ENCODE data around the gene ADCY9.
"Not testable (repeated sequence)": the region's sequence is repeated elsewhere in the genome, so short reads cannot be mapped to it uniquely, and the experiment has no call there.

ADCY9 gene

DNA sequence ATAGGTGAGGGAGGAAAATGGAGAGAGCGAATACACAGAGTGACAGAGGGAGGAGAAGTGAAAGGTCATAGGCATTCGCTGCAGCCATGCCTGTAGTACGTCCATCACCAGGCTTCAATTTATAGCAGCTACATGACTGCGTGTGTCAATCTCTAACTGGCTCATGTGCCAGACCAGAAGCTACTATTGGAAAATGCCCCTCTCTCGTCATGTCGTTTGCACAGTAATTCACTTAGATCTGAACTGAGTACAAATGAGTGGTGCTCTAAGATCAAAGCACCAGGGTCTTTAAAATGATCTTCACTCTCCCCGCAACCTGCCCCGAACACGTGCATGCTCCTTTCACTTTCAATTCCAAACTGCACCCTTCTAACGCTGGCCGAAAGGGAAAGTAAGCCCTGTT, 51.3 kb downstream of the ADCY9 start:
- no peak for DNase-seq

GRCh38 chr16:4062212-4062802, 53.9 kb downstream of the ADCY9 start:
- no peak for DNase-seq

DNA sequence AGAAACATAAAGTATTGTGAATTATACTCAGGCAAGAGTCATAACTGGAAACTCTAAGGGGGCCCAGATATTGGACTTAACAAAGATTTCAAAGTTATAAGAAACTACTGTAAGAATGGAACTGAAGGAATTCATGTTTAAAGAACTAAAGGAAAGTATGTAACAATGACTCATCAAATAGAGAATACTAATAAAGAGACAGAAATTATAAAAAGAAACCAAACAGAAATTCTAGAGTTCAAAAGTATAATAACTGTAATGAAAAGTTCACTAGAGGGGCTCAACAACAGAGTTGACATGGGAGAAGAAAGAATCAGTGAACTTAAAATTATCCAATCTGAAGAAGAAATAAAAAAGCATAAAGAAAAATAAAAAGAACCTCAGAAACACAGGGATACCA, 55.4 kb downstream of the ADCY9 start:
- DNase-seq = no peak

DNA sequence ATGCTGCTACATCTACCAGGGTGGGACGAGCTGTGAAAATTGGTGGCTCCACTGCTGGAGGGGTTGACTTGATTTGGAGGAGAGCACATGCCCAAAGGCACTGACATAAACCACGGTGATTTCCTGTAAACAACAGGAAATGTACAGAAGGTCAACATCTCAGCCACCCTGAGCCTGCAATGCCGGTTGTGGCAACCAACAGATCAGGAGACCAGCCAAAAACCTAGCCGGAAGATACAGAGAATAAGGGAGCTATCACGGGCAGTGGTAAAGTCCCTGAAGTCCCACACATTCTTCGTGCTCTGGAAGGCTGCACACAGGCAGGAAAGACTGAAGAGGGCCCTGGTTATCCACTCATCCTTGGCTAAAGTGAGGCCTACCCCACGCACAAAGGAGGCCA, 56.2 kb downstream of the ADCY9 start:
- no peak for DNase-seq

- no peak for DNase-seq
Measured at GRCh38 chr16:4058386-4058785, 57.9 kb downstream of the ADCY9 start.

- DNase-seq = no peak
Measured at GRCh38 chr16:4057439-4057877, 58.8 kb downstream of the ADCY9 start.

DNA sequence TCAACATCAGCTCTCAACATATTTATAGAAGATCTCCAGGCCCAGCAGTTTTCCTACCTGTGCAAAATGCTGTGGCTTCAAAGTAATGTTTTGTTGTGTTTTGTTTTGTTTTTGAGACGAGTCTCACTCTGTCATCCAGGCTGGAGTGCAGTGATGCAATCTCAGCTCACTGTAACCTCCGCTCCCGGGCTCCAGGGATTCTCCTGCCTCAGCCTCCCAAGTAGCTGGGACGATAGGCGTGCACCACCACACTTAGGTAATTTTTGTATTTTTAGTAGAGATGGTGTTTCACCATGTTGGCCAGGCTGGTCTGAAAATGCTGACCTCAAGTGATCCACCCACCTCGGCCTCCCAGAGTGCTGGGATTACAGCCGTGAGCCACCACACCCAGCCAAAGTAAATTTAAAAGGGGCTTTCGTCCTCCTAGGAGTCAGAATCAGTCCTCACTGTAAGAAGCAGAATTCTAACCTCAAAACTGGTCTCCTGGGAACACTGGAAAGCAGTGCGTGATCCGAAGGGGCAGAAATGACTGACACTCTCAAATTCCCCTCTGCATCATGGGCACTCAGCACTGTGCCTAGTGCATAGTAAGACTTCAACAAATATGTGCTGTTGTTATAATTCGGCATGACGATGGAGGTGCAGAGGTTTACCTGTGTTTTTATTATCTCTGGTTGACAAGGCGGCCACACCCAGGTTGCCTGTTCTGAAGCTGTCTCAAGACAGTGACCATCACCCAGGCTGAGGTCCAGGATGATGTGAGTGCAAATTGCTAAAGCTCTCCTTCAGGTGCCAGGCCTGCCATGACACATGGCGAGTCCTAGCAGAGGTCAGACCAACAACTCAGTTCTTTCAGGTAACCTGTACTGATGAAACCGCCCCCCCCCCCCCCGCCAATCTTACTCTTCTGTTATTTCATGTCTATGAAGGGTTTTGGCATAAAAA, 59.8 kb downstream of the ADCY9 start:
- no peak for DNase-seq

- no peak for DNase-seq
Measured at GRCh38 chr16:4055748-4056147, 60.5 kb downstream of the ADCY9 start.

DNA sequence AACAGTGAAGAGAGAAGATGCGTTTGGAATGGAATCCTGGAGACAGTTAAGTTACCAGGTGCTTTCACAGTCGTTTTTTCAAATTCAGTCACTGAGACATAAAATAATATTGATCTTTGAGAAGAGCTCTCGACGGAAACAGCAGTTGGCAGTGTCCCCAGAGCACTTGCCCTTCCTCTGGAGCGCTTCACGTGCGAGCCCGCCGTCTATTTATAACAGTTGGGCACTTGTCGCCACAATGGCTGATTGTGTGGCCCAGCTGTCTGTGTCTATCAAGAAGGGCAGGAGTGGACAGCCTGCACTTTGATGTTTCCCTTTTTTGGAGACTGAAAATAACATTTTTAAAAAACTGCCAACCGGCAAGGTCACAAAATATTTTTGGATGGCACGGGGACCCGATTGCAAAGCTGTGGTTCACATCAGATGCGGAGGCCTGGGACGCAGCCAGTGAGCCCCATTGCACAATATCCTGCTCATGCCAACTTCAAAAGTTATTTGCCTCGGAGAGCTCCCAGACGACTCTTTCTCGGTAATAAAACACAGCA, 62.9 kb downstream of the ADCY9 start:
- no peak for DNase-seq

- no peak for DNase-seq
Measured at GRCh38 chr16:4052801-4053293, 63.4 kb downstream of the ADCY9 start.

DNA sequence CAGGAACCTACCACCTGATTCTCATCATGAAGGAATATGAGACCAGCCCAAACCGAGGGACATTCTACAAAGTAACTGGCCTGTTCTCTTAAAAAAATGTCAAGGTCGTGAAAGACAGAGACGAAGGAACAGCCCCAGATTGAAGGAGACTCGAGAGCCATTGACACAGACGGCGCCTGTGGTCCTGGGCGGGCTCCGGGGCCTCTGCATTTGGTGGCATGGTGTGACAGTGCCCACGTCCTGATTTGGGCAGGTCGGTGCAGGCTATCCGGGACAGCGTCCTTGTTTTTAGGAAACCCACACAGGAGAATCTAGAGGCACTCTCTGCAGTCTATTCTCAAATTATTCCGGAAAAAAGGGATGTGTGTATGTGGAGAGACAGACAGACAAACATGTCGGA, 64.1 kb downstream of the ADCY9 start:
- DNase-seq = no peak

DNA sequence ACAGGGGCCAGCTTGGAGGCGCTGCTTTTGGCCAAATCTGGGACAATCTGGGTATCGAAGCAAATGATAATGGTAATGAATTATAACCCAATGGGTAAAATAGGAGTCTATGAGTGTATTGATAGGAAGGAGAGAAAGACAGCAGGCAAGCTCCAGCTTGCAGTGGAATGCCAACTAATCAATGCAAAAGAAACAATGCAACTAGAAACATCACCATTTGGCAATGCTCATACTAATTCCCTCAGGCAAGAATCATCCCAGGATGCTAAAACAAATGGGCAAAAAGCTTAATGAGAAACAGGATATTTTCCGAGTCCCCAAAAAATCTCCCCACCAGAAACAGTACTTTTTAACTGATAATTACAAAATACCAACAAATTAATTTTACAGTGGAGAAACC, 64.7 kb downstream of the ADCY9 start:
- DNase-seq = no peak

GRCh38 chr16:4049031-4049430, 67.2 kb downstream of the ADCY9 start:
- DNase-seq = no peak

GRCh38 chr16:4048481-4048880, 67.8 kb downstream of the ADCY9 start:
- no peak for DNase-seq

DNA sequence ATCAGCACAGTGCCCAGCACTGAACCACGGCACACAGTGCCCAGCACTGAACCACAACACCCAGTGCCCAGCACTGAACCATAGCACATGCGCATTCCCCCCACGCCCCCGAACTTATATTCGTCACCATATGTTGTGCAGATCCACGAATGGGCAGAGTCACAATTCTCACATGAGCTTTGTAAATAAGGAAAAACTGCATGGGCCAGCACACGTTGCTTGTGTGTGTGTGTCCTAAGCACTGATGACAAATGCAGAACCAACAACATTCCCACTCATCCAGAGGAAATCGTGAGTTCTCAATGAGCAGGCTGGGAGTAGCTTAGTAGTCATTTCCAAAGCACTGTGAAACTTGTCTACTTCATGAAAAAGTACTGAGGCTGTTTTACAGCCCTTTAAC, 70.0 kb downstream of the ADCY9 start:
- no peak for DNase-seq

DNA sequence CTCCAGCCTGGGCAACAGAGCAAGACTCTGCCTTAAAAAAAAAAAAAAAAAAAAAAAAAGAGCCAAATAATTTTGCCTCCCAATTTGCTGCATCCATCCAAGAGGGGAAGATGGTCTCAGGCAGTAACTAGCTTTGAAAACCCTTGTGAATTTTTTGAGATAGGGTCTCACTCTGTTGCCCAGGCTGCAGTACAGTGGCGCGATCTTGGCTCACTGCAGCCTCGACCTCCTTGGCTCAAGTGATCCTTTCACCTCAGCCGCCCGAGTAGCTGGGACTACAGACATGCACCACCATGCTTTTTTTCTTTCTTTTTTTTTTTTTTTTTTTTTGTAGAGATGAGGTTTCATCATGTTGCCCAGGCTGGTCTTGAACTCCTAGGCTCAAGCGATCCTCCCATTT, 70.7 kb downstream of the ADCY9 start:
- not testable (repeated sequence) for DNase-seq

DNA sequence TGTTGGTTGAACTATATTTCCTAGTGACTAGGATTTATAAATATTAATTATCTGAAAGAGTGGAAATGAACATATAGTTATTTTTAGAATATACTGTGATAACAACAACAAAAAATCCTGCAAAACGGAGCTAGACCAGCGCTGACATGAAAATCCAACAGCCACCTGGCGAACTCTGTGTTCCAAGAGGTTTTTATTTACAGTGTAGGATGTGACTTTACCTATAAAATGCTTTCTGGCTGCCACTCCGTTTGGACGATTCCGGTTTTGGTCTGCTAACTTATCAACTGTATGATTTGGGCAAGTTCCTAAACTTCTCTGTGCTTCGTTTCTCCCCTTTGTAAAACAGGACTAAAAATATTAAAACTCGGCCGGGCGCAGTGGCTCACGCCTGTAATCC, 73.7 kb downstream of the ADCY9 start:
- no peak for DNase-seq

GRCh38 chr16:4038448-4038847, 77.8 kb downstream of the ADCY9 start:
- no peak for DNase-seq

- DNase-seq = not testable (repeated sequence)
Measured at GRCh38 chr16:4036952-4037351, 79.3 kb downstream of the ADCY9 start.

- DNase-seq = no peak
Measured at GRCh38 chr16:4034963-4035362, 81.3 kb downstream of the ADCY9 start.

DNA sequence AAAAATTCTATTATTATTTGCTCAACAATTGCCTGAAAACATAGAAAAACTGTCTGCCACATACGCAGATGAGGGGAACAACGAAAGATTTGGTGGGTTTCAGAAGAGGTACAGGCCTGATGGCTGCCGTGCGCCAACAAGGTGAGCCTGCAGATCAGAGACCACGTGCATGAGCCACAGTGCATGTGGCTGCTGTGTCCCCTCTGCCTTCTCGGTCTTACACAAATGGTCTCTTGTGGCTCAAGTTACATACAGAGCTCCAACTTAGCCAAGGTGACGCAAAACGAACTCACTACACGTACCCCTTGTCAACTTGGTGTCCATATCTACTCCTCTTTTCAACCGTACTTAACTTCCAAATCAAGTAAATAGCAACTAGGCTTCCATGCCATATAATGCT, 82.3 kb downstream of the ADCY9 start:
- no peak for DNase-seq

DNA sequence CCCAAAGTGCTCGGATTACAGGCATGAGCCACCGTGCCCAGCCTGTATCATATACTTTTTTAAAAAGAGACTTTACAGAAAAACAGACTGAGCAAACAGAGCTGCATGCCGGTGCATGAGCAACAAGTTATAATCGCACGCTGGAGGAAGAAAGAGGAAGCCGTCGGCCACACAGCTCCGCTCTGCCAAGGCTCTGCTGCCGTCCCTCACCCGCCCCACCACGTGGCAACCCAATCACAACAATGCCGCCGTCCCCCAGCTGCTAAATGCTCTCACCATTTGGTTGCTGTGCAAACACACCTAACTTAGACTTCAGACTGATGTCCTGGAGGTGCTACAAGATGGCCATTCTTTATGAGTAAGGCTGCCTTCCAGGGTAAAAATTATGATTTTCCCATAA, 83.5 kb downstream of the ADCY9 start:
- no peak for DNase-seq

DNA sequence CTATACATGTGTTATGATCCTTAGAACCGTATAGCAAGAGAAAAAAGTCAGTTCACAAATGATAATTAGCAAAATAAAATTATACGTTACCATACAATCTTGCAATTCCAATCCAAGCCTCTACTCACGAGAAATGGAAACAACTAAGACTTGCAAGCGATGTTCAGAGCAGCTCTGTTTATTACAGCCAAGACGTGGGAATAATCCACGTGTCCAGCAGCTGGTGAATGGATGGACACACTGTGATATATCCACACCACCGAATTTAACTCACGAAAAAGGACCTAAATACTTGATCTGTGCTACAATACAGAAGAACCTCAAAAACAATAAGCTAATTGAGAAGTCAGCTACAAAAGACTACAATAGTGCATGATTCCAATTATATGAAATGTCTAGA, 88.1 kb downstream of the ADCY9 start:
- DNase-seq = no peak

DNA sequence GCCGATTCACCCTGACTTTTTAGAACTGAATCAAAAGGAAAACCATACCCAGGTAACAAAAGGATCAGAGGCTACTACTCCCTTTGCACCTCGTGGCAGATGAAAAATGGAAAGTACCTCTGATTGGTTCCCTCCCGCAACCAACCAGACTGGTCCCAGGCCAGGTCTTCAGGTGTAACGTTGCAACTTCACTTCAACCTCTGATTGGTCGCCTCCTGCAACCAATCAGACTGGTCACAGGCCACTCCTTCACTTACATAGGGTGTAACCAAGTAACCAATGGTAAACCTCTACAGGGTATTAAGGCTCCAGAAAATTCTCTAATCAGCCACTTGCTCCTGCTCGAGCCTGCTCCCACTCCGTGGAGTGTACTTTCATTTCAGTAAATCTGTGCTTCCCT, 89.4 kb downstream of the ADCY9 start:
- DNase-seq = no peak
